Neural cell (in vitro differentiated cells): ENCODE results near the gene APBA2.

Experiments
- CTCF ChIP-seq: fragments of 450-650 bp; IDR thresholded peaks from 2 replicates; pipeline ENCODE4 v1.5.1; 2014; ENCODE audit warnings: antibody characterized with exemption, mild to moderate bottlenecking, moderate library complexity; ENCODE audit not compliant: poor library complexity, severe bottlenecking
- REST ChIP-seq: IDR thresholded peaks from 2 replicates; pipeline ENCODE4 v1.6.1; 2012; ENCODE audit warnings: borderline replicate concordance

DNA sequence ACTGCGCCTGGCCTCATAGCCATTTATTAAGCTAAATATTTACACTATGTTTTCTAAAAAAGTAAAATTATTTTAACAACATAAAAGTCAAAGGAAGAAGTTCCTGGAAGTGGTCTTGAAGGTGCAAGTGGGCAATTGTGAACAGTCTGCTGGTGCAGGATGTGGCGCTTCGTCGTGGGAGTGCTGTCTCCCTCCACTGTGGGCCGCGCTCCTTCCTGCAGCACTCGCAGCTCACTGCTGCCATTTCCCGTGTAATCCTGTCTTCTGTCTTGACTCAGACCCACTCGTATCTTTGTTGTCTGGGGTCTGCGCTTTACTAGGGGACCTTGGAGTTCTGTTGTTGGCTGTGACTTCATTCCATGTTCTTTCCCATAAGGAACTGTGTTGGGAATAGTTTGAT is 56.3 kb downstream of the APBA2 start:
- TF ChIP-seq CTCF (no peak), REST (no peak)
